Skeletal muscle cell (primary cell): Measurements from ENCODE around the gene EEIG2.
A peak's percentile ranks its signal among the peaks of the same experiment; 100 is the strongest.
"Not testable (repeated sequence)": the region's sequence is repeated elsewhere in the genome, so short reads cannot be mapped to it uniquely, and the experiment has no call there.

Source experiments
- DNase-seq: peaks from one replicate; pipeline ENCODE4 v3.0.0-alpha.2; 2010; ENCODE audit warnings: low read depth
- H3K4me3 ChIP-seq: 2 replicates; pipeline ENCODE4 v1.5.1; 2011; ENCODE audit warnings: low read depth, mild to moderate bottlenecking, control low read depth, low read length, moderate library complexity

Gene EEIG2

DNA sequence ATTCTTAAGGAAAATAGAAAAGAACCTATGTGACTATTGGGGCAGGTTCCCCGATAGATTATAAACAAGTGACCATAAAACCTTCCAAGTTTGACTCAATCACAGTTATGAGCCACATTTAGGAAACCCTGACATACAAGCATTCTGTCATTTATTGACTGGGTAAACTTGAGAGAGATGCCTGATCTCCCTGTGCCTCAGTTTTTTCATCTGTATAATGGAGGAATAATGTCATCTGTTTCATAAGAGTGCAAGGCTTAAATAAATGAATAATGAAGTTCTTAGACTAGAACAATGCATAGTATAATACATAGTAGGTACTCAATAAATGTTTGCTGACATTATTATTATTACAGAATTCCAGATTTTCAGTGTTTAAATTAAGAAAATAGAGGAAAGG is 18.9 kb upstream of the EEIG2 start:
- no peak for DNase-seq
- H3K4me3 ChIP-seq, result no peak overlapping the region

- H3K4me3 ChIP-seq, result no peak overlapping the region
- no peak for DNase-seq
Observed at GRCh38 chr1:108541861-108542260, 18.0 kb upstream of the EEIG2 start.

- not testable (repeated sequence) for H3K4me3 ChIP-seq, DNase-seq
Observed at GRCh38 chr1:108547493-108547892, 12.4 kb upstream of the EEIG2 start.

- no peak for DNase-seq
- H3K4me3 ChIP-seq, result no peak overlapping the region
Observed at GRCh38 chr1:108551137-108551862, 8.6 kb upstream of the EEIG2 start.

DNA sequence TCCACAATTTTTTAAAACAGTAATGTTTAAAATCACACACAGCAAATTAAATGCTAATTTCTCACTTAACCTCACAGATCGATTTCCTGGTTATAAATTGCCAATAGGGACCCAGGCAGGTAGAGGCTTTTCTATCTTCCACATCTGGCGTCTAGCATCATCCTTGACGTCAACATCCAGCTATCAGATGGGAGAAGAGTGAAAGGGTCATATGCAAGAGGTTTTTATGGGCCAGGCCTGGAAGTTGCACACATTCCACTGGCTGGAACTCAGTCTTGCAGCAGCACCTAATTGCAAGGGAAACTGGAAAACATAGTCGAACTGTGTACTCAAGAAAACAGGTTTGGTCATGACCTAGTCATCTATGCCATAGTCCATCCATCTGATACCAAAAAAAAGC is 6.0 kb upstream of the EEIG2 start:
- no peak overlapping the region for H3K4me3 ChIP-seq
- DNase-seq, result no peak

DNA sequence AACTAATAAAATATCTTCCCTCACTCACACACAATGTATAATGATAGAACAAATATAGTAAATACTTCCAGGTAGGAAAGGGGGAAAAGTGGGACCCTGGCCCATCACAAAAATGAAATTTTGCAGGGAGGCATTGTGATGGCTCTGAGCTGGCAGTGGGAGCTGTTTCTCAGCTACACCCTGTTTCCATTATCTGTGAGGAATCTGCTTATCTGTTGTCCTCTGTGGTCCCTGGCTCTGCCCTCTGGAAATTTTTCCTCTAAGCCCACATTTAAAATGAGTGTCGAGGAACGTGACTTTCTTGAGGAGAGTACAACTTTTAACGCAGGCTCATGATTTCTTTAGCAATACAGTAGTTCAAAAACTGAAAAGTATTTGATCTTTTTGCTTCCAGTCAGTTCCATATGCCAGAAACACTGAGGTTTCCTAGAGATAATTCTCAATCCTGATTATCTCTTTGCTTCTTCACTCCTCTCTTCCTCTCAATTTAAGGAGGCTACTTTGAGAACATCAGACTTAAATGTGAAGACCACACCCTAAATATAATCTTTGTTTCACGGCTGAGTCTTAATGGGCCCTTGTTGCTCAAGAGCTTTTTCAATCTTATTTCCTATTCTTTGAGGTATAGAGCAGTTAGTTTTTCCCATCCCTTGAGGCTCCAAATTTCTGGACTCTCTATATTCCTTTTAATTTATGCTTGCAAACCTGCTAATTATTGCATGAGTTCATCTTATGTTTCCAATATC is 5.0 kb upstream of the EEIG2 start:
- DNase-seq, result no peak
- H3K4me3 ChIP-seq, result no peak overlapping the region

- no peak for DNase-seq
- no peak overlapping the region for H3K4me3 ChIP-seq
Observed at GRCh38 chr1:108556066-108556465, 3.8 kb upstream of the EEIG2 start.

DNA sequence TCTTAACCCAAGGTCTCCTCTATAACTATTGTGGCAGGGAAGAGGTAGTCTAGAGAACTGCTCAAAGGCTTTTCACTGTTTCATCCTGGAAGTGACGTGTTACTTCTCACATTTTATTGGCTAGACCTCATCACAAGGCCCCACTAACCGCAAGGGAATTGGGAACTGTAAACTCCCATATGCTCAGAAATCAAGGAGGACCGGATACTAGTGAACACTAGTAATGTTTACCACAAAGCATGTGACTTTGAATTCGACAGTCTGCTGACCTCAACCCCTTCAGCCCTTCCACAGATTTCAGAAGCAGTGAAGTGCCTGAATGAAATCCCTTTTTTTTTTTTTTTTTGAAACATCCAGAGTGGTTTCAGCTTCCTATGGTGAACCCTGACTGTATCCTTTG is 3.4 kb upstream of the EEIG2 start:
- H3K4me3 ChIP-seq, result no peak overlapping the region
- no peak for DNase-seq

DNA sequence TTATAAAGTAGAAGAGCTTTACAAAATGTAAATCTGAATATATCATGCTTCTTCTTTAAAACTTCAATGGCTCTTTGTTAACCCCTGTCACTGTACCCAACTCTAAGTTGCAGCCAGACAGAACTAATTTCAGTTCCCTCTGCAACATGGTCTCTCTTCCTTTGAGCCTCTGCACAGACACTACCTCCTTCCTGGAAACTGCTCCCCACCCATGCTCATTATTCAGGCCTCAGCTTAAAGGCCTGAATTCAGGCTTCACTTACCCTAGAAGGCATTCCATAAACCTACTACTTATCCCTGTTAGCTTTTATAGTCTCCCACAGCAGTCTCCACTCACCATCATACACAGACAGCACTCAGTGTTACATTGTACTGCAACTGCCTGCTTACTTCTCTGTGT is 2.6 kb upstream of the EEIG2 start:
- no peak overlapping the region for H3K4me3 ChIP-seq
- DNase-seq, result no peak

DNA sequence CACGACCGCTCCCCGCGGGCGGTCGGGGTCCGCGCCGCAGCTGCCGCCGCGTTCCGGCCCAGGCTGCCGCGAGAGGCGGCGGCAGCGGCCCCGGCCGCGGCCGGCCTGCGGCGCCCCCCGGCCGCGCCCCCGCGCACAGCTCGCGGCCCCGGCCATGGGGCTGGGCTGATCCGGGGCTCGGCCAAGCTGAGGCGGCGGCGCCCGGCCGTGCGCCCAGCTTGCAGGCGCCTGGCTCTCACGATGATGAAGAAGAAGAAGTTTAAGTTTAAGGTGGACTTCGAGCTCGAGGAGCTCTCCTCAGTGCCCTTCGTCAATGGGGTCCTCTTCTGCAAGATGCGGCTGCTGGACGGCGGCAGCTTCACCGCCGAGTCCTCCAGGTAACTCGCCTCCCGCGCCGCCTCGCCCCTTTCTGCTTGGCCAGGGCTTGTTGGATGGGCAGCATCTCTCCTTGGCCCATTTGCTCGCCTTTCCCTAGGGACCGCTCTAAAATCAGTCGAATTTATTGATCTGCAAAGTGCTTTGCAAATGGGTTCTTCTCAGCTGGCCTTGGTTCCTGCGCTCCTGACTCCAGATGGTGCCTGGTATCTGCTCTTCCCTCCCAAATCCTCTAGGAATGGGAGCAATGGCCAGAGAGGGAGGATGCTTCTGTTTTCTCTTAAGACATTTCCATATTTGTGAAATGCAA is 431 bp downstream of the EEIG2 start:
- no peak for DNase-seq
- H3K4me3 ChIP-seq, result peak overlapping the region; percentile 63

DNA sequence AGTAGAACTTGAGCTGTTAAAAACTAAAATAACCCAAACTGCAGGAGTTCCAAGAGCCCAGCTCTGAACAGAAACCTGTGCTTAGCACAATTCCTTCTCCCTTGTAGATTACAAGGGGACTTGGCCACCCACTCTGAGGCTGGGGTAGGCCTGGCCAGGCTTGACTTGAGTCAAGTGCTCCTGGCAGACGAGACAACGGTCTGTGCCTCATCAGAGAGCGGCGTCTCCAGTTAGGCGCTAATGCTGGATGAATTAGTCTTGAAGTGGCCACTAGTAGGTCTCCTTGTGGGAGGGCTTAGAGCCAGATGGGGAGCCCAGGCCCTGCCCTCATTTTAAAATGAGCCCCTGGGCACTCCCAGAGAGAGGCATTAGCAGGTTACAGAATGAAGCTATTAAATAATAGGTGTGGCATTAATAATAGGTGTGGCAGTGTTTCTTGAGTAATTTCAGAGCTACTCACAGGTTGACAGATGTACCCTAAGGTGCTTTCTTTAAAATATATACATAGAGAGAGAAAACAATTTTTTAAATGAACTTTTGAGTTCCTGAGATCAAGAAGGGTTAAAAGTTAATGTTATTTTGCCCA is 1.1 kb downstream of the EEIG2 start:
- H3K4me3 ChIP-seq, result peak overlapping the region; percentile 63
- no peak for DNase-seq

GRCh38 chr1:108561689-108562326 is 1.9 kb downstream of the EEIG2 start:
- no peak for DNase-seq
- no peak overlapping the region for H3K4me3 ChIP-seq

- H3K4me3 ChIP-seq, result no peak overlapping the region
- no peak for DNase-seq
Observed at GRCh38 chr1:108563808-108564207, 3.9 kb downstream of the EEIG2 start.

GRCh38 chr1:108565081-108565480 is 5.2 kb downstream of the EEIG2 start:
- DNase-seq, result no peak
- H3K4me3 ChIP-seq, result no peak overlapping the region

- DNase-seq, result no peak
- no peak overlapping the region for H3K4me3 ChIP-seq
Observed at GRCh38 chr1:108565512-108565911, 5.6 kb downstream of the EEIG2 start.

DNA sequence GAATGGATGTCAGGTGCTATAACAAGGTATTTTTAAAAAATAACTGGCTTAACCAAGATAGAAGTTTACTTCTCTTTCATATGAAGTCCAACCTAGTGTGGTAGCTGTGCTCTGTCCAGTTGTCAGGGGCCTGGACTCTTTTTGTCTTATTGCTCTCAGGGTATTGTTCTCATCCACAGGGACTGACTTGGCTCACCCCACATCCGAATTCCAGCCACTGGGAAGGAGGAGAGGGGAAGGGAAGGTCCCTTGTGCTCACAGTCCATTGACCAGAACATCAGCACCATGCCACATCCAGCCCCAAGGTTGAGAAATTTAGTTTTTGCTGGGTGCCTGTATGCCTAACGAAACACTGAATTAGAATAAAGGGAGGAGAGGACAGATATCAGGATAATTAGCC is 8.7 kb downstream of the EEIG2 start:
- DNase-seq, result no peak

DNA sequence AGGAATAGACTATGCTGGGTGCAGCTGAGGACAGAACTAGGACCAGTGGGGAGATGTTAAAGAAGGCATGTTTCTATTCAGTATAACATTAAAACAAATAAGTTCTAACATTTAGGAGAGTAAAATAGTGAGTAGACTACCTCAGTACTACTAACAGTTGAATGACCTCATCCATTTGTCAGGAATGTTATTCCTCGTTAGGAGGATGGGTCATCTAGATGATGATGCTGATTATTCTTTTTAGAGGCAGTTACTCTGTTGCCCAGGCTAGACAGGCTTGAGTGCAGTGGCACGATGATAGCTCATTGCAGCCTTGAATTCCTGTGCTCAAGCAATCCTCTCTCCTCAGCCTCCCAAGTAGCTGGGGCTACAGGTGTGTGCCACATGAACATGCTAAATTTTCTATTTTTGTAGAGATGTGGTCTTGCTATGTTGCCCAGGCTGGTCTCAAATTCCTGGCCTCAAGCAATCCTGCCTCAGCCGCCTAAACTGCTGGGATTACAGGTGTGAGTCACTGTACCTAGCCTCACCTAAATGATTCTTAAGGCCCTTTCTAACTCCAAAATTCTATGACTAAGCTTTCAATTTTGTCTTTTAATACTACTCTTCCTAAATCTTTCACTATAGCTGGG is 9.3 kb downstream of the EEIG2 start:
- DNase-seq, result no peak

More for the DNA sequence above, 8.7 kb downstream of the EEIG2 start:
- no peak overlapping the region for H3K4me3 ChIP-seq

DNA sequence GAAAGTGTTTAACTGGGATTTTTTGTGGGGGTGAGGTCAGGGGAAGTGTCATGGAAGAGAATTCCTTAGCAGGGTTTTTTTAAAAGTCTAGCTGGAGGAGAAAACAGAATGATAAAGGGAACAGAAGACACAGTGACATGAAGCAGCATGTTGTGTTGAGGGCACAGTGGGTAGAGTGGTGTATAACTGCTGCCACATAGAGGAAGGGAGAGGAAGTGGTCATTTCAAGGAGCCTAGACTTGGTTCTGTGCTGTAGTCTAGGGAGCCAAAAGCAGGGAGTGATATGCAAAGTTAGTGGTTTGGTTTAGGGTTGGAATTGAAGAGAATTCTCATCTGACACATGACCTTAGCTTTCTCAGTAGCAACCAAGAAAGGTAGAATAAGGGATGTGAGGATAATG is 10.2 kb downstream of the EEIG2 start:
- H3K4me3 ChIP-seq, result no peak overlapping the region
- no peak for DNase-seq

More for the DNA sequence above, 9.3 kb downstream of the EEIG2 start:
- no peak overlapping the region for H3K4me3 ChIP-seq

DNA sequence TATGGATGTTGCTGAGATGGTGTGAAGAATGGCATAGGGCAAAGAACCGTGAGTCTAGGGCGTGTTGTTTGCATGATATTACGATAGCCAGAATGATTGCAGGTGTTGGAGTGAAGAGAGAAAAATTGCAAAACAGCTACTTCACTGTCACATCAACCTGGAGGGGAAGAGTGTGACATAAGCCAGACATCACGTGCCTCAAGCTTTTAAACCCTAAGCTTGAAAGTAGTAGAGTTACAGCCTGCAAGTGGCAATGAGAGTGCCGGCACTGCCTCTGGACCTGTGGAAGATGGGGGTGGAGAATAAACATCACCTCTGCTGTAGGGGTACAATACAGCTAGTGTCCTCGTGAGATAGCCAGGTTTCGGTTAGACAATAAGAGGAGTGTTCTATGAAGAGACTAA is 11.1 kb downstream of the EEIG2 start:
- no peak for DNase-seq
- no peak overlapping the region for H3K4me3 ChIP-seq
